ENCODE measurements around the gene MARCHF10. TPM values are rescaled to one million over a fixed set of nuclear protein-coding genes. Genes with fewer than 3 reads are reported as not detected.

Gene MARCHF10
- total RNA-seq, 1 experiment from 2014 or later, result 0.39 TPM

- H3K9me3 ChIP-seq (ENCODE audit: control insufficient read depth, insufficient read depth, low read depth, low read length), result no peaks in the 10 kb centered on the region
- in situ Hi-C loops (cut with HindIII; ENCODE audit: low pct_unique_long_range_greater_than_20kb, low sequenced_read_pairs) (no loop called here), intact Hi-C loops (cut with micrococcal nuclease; ENCODE audit: unreplicated experiment) (loop anchor here (10.0 kb wide), 1 partner anchor 732 kb away; no protein-coding TSS in a partner anchor)
- H3K27ac ChIP-seq (ENCODE audit: low read length), result no peak overlapping the region
- BruUV-seq (replicated peaks), result no TSS peak
- ATAC-seq (no peak), DNase-seq (ENCODE audit: low read depth, low spot score) (no peak)
- peaks cover 3% of the 10 kb centered on the region for H3K36me3 ChIP-seq (ENCODE audit: control insufficient read depth, insufficient read depth, low read length)
- TF ChIP-seq TCF7L2 (IDR thresholded peaks at IDR 0.05; ENCODE audit: low read depth, low read length), result no peak
- no peak for TF ChIP-seq POLR2AphosphoS5 (IDR thresholded peaks at IDR 0.05; ENCODE audit: low read depth, low read length)
- TF ChIP-seq CTCF (IDR thresholded peaks at IDR 0.05), result no peak
- TF ChIP-seq REST (IDR thresholded peaks at IDR 0.05; ENCODE audit: insufficient read depth in 1 of 2, low read depth in 2 of 2, low read length in 1 of 2), result no peak
- TF ChIP-seq SIN3A (IDR thresholded peaks at IDR 0.05; ENCODE audit: borderline replicate concordance, insufficient read depth, low read depth, low read length), result no peak
- ChIA-PET CTCF (interaction anchor here (0.7 kb wide), 2 partner anchors 142 to 870 kb away, joined by 3 to 5 read pairs; no protein-coding TSS in a partner anchor), POLR2A (no interaction called here)
- no peaks in the 10 kb centered on the region for H3K27me3 ChIP-seq (ENCODE audit: control insufficient read depth, insufficient read depth, low read length)
- no peak overlapping the region for H3K4me3 ChIP-seq (ENCODE audit: low read depth in 2 of 2, low read length in 2 of 2)
- H3K4me1 ChIP-seq (ENCODE audit: control insufficient read depth, insufficient read depth, low read length), result no peaks in the 10 kb centered on the region; the same call in 1 of the 2 replicates
Observed at GRCh38 chr17:62672957-62673356, 135.2 kb downstream of the MARCHF10 start.

- TF ChIP-seq POLR2AphosphoS5 (IDR thresholded peaks at IDR 0.05; ENCODE audit: low read depth, low read length) (no peak), TCF7L2 (IDR thresholded peaks at IDR 0.05; ENCODE audit: low read depth, low read length) (no peak), REST (IDR thresholded peaks at IDR 0.05; ENCODE audit: insufficient read depth in 1 of 2, low read depth in 2 of 2, low read length in 1 of 2) (no peak), CTCF (IDR thresholded peaks at IDR 0.05) (no peak), SIN3A (IDR thresholded peaks at IDR 0.05; ENCODE audit: borderline replicate concordance, insufficient read depth, low read depth, low read length) (no peak)
- in situ Hi-C loops (cut with HindIII; ENCODE audit: low pct_unique_long_range_greater_than_20kb, low sequenced_read_pairs), result no loop called here
- BruUV-seq (replicated peaks), result no TSS peak
- no peak overlapping the region for H3K4me3 ChIP-seq (ENCODE audit: low read depth in 2 of 2, low read length in 2 of 2)
- ChIA-PET CTCF (interaction anchor here (1.0 kb wide), 1 partner anchor 296 kb away, joined by 3 read pairs; no protein-coding TSS in a partner anchor), POLR2A (interaction anchor here (0.6 kb wide), 1 partner anchor 735 kb away, joined by 3 read pairs; no protein-coding TSS in a partner anchor)
- DNase-seq (ENCODE audit: low read depth, low spot score) (no peak), ATAC-seq (0 out of 2 replicates have a peak, but pooled peaks have one; percentile 10)
- H3K4me1 ChIP-seq (ENCODE audit: control insufficient read depth, insufficient read depth, low read length), result no peaks in the 10 kb centered on the region; the same call in 1 of the 2 replicates
- intact Hi-C loops (cut with micrococcal nuclease; ENCODE audit: unreplicated experiment), result loop anchor here (10.0 kb wide), 1 partner anchor 733 kb away; no protein-coding TSS in a partner anchor
- H3K9me3 ChIP-seq (ENCODE audit: control insufficient read depth, insufficient read depth, low read depth, low read length), result no peaks in the 10 kb centered on the region
- H3K27ac ChIP-seq (ENCODE audit: low read length), result no peak overlapping the region
- H3K27me3 ChIP-seq (ENCODE audit: control insufficient read depth, insufficient read depth, low read length), result no peaks in the 10 kb centered on the region
- peaks cover under 1% of the 10 kb centered on the region for H3K36me3 ChIP-seq (ENCODE audit: control insufficient read depth, insufficient read depth, low read length)
Observed at GRCh38 chr17:62671553-62671952, 136.6 kb downstream of the MARCHF10 start.

Data from Panc1 (cell line).